GM23338 (cell line): Measurements from ENCODE around the gene NID1.

Experiments
- CREB1 ChIP-seq: fragments of 250-450 bp; sonication (Bioruptor Pico); IDR thresholded peaks from 2 replicates; pipeline ENCODE4 v1.5.0; 2020; ENCODE audit warnings: low read depth, mild to moderate bottlenecking, moderate library complexity
- CTCF ChIP-seq, 2 experiments: fragments of 200-600 bp in 1 of 2; sonication (generic) in 1 of 2; conservative IDR thresholded peaks; 2 replicates each; pipeline versions ENCODE4 v1.5.1 to v1.6.1; 2016 to 2017; ENCODE audit warnings: antibody characterized with exemption in 2 of 2, low read depth in 2 of 2, mild to moderate bottlenecking in 2 of 2, moderate library complexity in 1 of 2
- ETS1 ChIP-seq: IDR thresholded peaks from 2 replicates; pipeline ENCODE4 v1.6.1; 2016; ENCODE audit warnings: antibody characterized with exemption
- EZH2 ChIP-seq: fragments of 200-600 bp; sonication (generic); IDR thresholded peaks from one replicate; pipeline ENCODE4 v1.8.0; 2017; ENCODE audit warnings: antibody characterized with exemption, mild to moderate bottlenecking, low read depth; ENCODE audit not compliant: unreplicated experiment
- EZH2phosphoT487 ChIP-seq: fragments of 200-600 bp; sonication (generic); IDR thresholded peaks from one replicate; pipeline ENCODE4 v1.8.1; 2018; ENCODE audit warnings: antibody characterized with exemption; ENCODE audit not compliant: unreplicated experiment
- JUNB ChIP-seq: IDR thresholded peaks from one replicate; pipeline ENCODE4 v1.6.1; 2016; ENCODE audit warnings: antibody characterized with exemption; ENCODE audit not compliant: unreplicated experiment
- NANOG ChIP-seq: IDR thresholded peaks from 2 replicates; pipeline ENCODE4 v1.6.1; 2016; ENCODE audit warnings: antibody characterized with exemption, borderline replicate concordance
- POLR2AphosphoS5 ChIP-seq: IDR thresholded peaks from 2 replicates; pipeline ENCODE4 v1.6.1; 2016; ENCODE audit warnings: antibody characterized with exemption, low read depth
- STAT1 ChIP-seq: IDR thresholded peaks from one replicate; pipeline ENCODE4 v1.6.1; 2016; ENCODE audit warnings: antibody characterized with exemption; ENCODE audit not compliant: unreplicated experiment
- ZNF114 ChIP-seq: fragments of 250-450 bp; sonication (Bioruptor Pico); IDR thresholded peaks from 2 replicates; pipeline ENCODE4 v1.5.0; 2020; ENCODE audit warnings: mild to moderate bottlenecking, moderate library complexity
- TF ChIP-seq, protein P1 (sequence below): IDR thresholded peaks from one replicate; pipeline ENCODE4 v1.6.1; 2018; ENCODE audit warnings: antibody characterized with exemption; ENCODE audit not compliant: unreplicated experiment

GRCh38 chr1:235968831-235969230, 96.1 kb downstream of the NID1 start:
- no peak for TF ChIP-seq CTCF (conservative IDR thresholded peaks at IDR 0.05; ENCODE audit: low read depth in 2 of 2)
- TF ChIP-seq EZH2phosphoT487: no peak
- TF ChIP-seq EZH2: no peak
- TF ChIP-seq POLR2AphosphoS5: no peak
- no peak for TF ChIP-seq CREB1
- TF ChIP-seq ZNF114: no peak
- TF ChIP-seq JUNB: no peak
- TF ChIP-seq, protein P1, sequence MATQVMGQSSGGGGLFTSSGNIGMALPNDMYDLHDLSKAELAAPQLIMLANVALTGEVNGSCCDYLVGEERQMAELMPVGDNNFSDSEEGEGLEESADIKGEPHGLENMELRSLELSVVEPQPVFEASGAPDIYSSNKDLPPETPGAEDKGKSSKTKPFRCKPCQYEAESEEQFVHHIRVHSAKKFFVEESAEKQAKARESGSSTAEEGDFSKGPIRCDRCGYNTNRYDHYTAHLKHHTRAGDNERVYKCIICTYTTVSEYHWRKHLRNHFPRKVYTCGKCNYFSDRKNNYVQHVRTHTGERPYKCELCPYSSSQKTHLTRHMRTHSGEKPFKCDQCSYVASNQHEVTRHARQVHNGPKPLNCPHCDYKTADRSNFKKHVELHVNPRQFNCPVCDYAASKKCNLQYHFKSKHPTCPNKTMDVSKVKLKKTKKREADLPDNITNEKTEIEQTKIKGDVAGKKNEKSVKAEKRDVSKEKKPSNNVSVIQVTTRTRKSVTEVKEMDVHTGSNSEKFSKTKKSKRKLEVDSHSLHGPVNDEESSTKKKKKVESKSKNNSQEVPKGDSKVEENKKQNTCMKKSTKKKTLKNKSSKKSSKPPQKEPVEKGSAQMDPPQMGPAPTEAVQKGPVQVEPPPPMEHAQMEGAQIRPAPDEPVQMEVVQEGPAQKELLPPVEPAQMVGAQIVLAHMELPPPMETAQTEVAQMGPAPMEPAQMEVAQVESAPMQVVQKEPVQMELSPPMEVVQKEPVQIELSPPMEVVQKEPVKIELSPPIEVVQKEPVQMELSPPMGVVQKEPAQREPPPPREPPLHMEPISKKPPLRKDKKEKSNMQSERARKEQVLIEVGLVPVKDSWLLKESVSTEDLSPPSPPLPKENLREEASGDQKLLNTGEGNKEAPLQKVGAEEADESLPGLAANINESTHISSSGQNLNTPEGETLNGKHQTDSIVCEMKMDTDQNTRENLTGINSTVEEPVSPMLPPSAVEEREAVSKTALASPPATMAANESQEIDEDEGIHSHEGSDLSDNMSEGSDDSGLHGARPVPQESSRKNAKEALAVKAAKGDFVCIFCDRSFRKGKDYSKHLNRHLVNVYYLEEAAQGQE: no peak
- TF ChIP-seq NANOG: no peak
- no peak for TF ChIP-seq ETS1
- TF ChIP-seq STAT1: no peak
